Activated T-helper 17 cell treated with anti-CD3 and anti-CD28 coated beads, Interleukin-2, amount 50 U/mL, for 72 hours (primary cell): ENCODE results near the gene GPR173. TPM values are rescaled to one million over a fixed set of nuclear protein-coding genes. Genes with fewer than 3 reads are reported as not detected.

Experiments
- ATAC-seq: fragments of 150-1000 bp; cut with Tn5 transposase; replicated peaks from 2 replicates; pipeline ENCODE4 v1.10.0; 2021; ENCODE audit warnings: mild to moderate bottlenecking, moderate library complexity
- H3K27ac Mint-ChIP-seq: one replicate; pipeline ENCODE4 v1.8.0; 2022; ENCODE audit warnings: mixed read lengths
- H3K27me3 Mint-ChIP-seq: one replicate; pipeline ENCODE4 v1.8.0; 2022; ENCODE audit warnings: mixed read lengths
- H3K36me3 Mint-ChIP-seq: one replicate; pipeline ENCODE4 v1.8.0; 2022; ENCODE audit warnings: low read depth, mild to moderate bottlenecking, mixed read lengths
- H3K4me1 Mint-ChIP-seq: one replicate; pipeline ENCODE4 v1.8.0; 2022; ENCODE audit warnings: mixed read lengths
- H3K4me3 Mint-ChIP-seq: one replicate; pipeline ENCODE4 v1.8.0; 2022; ENCODE audit warnings: mild to moderate bottlenecking, mixed read lengths
- H3K9me3 Mint-ChIP-seq: one replicate; pipeline ENCODE4 v1.8.0; 2022; ENCODE audit warnings: mixed read lengths
- total RNA-seq, 2 donors: library from RNA; stranded (reverse); gene quantifications; one replicate each; pipeline ENCODE4 v1.2.3, GENCODE V29; 2022

GPR173 gene
- total RNA-seq, 2 donors from 2014 or later = not detected

- Mint-ChIP-seq H3K4me3 (no peak overlapping the region), H3K36me3 (peaks cover 27% of the 10 kb centered on the region), H3K9me3 (no peaks in the 10 kb centered on the region), H3K4me1 (peaks cover 11% of the 10 kb centered on the region), H3K27me3 (no peaks in the 10 kb centered on the region), H3K27ac (no peak overlapping the region)
- ATAC-seq = no peak
These were observed 30.4 kb downstream of the GPR173 start for GRCh38 chrX:53078943-53079342.

GRCh38 chrX:53080628-53081580 lies 32.3 kb downstream of the GPR173 start:
- no peak for ATAC-seq
- H3K36me3 Mint-ChIP-seq = peaks cover 47% of the 10 kb centered on the region
- no peaks in the 10 kb centered on the region for H3K9me3 Mint-ChIP-seq
- no peaks in the 10 kb centered on the region for H3K27me3 Mint-ChIP-seq
- peaks cover 26% of the 10 kb centered on the region for H3K4me1 Mint-ChIP-seq
- H3K4me3 Mint-ChIP-seq = peak overlapping the region; percentile 76
- peak overlapping the region; percentile 91 for H3K27ac Mint-ChIP-seq

- peak; percentile 94 for ATAC-seq
- H3K36me3 Mint-ChIP-seq = peaks cover 60% of the 10 kb centered on the region
- H3K4me3 Mint-ChIP-seq = peak within 1 kb of the TSS; percentile 91
- peak within 1 kb of the TSS; percentile 98 for H3K27ac Mint-ChIP-seq
- peaks cover 31% of the 10 kb centered on the region for H3K4me1 Mint-ChIP-seq
- no peaks in the 10 kb centered on the region for H3K27me3 Mint-ChIP-seq
- no peaks in the 10 kb centered on the region for H3K9me3 Mint-ChIP-seq
These were observed 33.6 kb downstream of the GPR173 start, which contains the start of gene TSPYL2 for GRCh38 chrX:53081925-53082772. TSPYL2 (plus strand) TSS chrX:53082367; CDS start chrX:53082499, 132 bp downstream.

GRCh38 chrX:53082773-53083616 lies 34.4 kb downstream of the GPR173 start:
- Mint-ChIP-seq H3K9me3 (no peaks in the 10 kb centered on the region), H3K27me3 (no peaks in the 10 kb centered on the region), H3K36me3 (peaks cover 68% of the 10 kb centered on the region), H3K4me1 (peaks cover 36% of the 10 kb centered on the region), H3K4me3 (peak overlapping the region; percentile 91), H3K27ac (peak overlapping the region; percentile 98)
- no peak for ATAC-seq

- H3K27ac Mint-ChIP-seq = peak overlapping the region; percentile 98
- no peak for ATAC-seq
- H3K4me3 Mint-ChIP-seq = peak overlapping the region; percentile 91
- no peaks in the 10 kb centered on the region for H3K9me3 Mint-ChIP-seq
- H3K4me1 Mint-ChIP-seq = peaks cover 46% of the 10 kb centered on the region
- peaks cover 77% of the 10 kb centered on the region for H3K36me3 Mint-ChIP-seq
- H3K27me3 Mint-ChIP-seq = no peaks in the 10 kb centered on the region
These were observed 35.5 kb downstream of the GPR173 start for GRCh38 chrX:53084043-53084570.

- peaks cover 77% of the 10 kb centered on the region for H3K36me3 Mint-ChIP-seq
- H3K4me1 Mint-ChIP-seq = peaks cover 46% of the 10 kb centered on the region
- ATAC-seq = no peak
- H3K4me3 Mint-ChIP-seq = peak overlapping the region; percentile 91
- no peaks in the 10 kb centered on the region for H3K9me3 Mint-ChIP-seq
- H3K27ac Mint-ChIP-seq = peak overlapping the region; percentile 98
- no peaks in the 10 kb centered on the region for H3K27me3 Mint-ChIP-seq
These were observed 36.3 kb downstream of the GPR173 start for GRCh38 chrX:53084863-53085262.

- no peak for ATAC-seq
- H3K9me3 Mint-ChIP-seq = no peaks in the 10 kb centered on the region
- H3K4me3 Mint-ChIP-seq = peak overlapping the region; percentile 91
- peak overlapping the region; percentile 98 for H3K27ac Mint-ChIP-seq
- peaks cover 42% of the 10 kb centered on the region for H3K4me1 Mint-ChIP-seq
- no peaks in the 10 kb centered on the region for H3K27me3 Mint-ChIP-seq
- peaks cover 76% of the 10 kb centered on the region for H3K36me3 Mint-ChIP-seq
These were observed 37.2 kb downstream of the GPR173 start for GRCh38 chrX:53085661-53086229.

GRCh38 chrX:53086464-53086863 lies 37.9 kb downstream of the GPR173 start:
- Mint-ChIP-seq H3K9me3 (no peaks in the 10 kb centered on the region), H3K27ac (peak overlapping the region; percentile 98), H3K36me3 (peaks cover 72% of the 10 kb centered on the region), H3K27me3 (no peaks in the 10 kb centered on the region), H3K4me1 (peaks cover 41% of the 10 kb centered on the region), H3K4me3 (peak overlapping the region; percentile 91)
- no peak for ATAC-seq

- peak overlapping the region; percentile 85 for H3K4me3 Mint-ChIP-seq
- ATAC-seq = no peak
- no peaks in the 10 kb centered on the region for H3K9me3 Mint-ChIP-seq
- H3K4me1 Mint-ChIP-seq = peaks cover 41% of the 10 kb centered on the region
- H3K27ac Mint-ChIP-seq = peak overlapping the region; percentile 30
- H3K27me3 Mint-ChIP-seq = no peaks in the 10 kb centered on the region
- H3K36me3 Mint-ChIP-seq = peaks cover 65% of the 10 kb centered on the region
These were observed 38.8 kb downstream of the GPR173 start for GRCh38 chrX:53087388-53087831.

- peak; percentile 70 for ATAC-seq
- Mint-ChIP-seq H3K36me3 (peaks cover 55% of the 10 kb centered on the region), H3K4me3 (peak overlapping the region; percentile 85), H3K9me3 (no peaks in the 10 kb centered on the region), H3K4me1 (peaks cover 41% of the 10 kb centered on the region), H3K27ac (peak overlapping the region; percentile 87), H3K27me3 (no peaks in the 10 kb centered on the region)
These were observed 39.8 kb downstream of the GPR173 start for GRCh38 chrX:53088136-53088974.

- H3K9me3 Mint-ChIP-seq = no peaks in the 10 kb centered on the region
- peak overlapping the region; percentile 85 for H3K4me3 Mint-ChIP-seq
- H3K4me1 Mint-ChIP-seq = peaks cover 32% of the 10 kb centered on the region
- ATAC-seq = no peak
- peaks cover 45% of the 10 kb centered on the region for H3K36me3 Mint-ChIP-seq
- H3K27ac Mint-ChIP-seq = peak overlapping the region; percentile 87
- no peaks in the 10 kb centered on the region for H3K27me3 Mint-ChIP-seq
These were observed 40.7 kb downstream of the GPR173 start for GRCh38 chrX:53089224-53089842.

GRCh38 chrX:53089925-53090324 lies 41.3 kb downstream of the GPR173 start:
- Mint-ChIP-seq H3K4me3 (no peak overlapping the region), H3K36me3 (peaks cover 40% of the 10 kb centered on the region), H3K4me1 (peaks cover 29% of the 10 kb centered on the region), H3K27ac (no peak overlapping the region), H3K27me3 (no peaks in the 10 kb centered on the region), H3K9me3 (no peaks in the 10 kb centered on the region)
- ATAC-seq = no peak
